OCI-LY3 (cell line): ENCODE measurements around the gene CCDC167.

Experiments used
- H2AFZ ChIP-seq: fragments of 200-600, 300-600 bp; shearing (Covaris generic); 2 replicates; pipeline ENCODE4 v1.6.0; 2014; ENCODE audit warnings: antibody characterized with exemption, low read depth, low read length
- H3K27ac ChIP-seq: fragments of 200-600, 300-600 bp; sonication (generic); 2 replicates; pipeline ENCODE4 v1.5.1; 2014; ENCODE audit warnings: mild to moderate bottlenecking, low read length, moderate library complexity, mixed read lengths
- H3K27me3 ChIP-seq: fragments of 200-600, 300-600 bp; sonication (generic); 2 replicates; pipeline ENCODE4 v1.6.1; 2014; ENCODE audit warnings: low read depth, low read length, mixed read lengths
- H3K36me3 ChIP-seq: fragments of 200-600, 300-600 bp; sonication (generic); replicated peaks from 2 replicates; pipeline ENCODE3; 2014; ENCODE audit warnings: low read depth, low read length, mixed read lengths
- H3K4me1 ChIP-seq: fragments of 300-600, 200-600 bp; sonication (generic); 2 replicates; pipeline ENCODE4 v1.6.1; 2014; ENCODE audit warnings: low read length, mixed read lengths
- H3K4me2 ChIP-seq: fragments of 200-600, 300-600 bp; sonication (generic); 2 replicates; pipeline ENCODE4 v1.6.1; 2014; ENCODE audit warnings: low read length, mixed read lengths
- H3K4me3 ChIP-seq: fragments of 300-600, 200-600 bp; sonication (generic); 2 replicates; pipeline ENCODE4 v1.5.1; 2014; ENCODE audit warnings: antibody characterized with exemption, mild to moderate bottlenecking, low read length, moderate library complexity
- H3K79me2 ChIP-seq: fragments of 300-600, 200-600 bp; shearing (Covaris generic); 2 replicates; pipeline ENCODE4 v1.6.1; 2014; ENCODE audit warnings: mild to moderate bottlenecking, low read length, mixed read lengths
- H3K9ac ChIP-seq: fragments of 300-600, 200-600 bp; shearing (Covaris generic); 2 replicates; pipeline ENCODE4 v1.6.0; 2014; ENCODE audit warnings: mild to moderate bottlenecking, low read length, moderate library complexity
- H3K9me3 ChIP-seq: fragments of 200-600, 300-600 bp; shearing (Covaris generic); 2 replicates; pipeline ENCODE4 v1.6.1; 2014; ENCODE audit warnings: low read length, mixed read lengths; ENCODE audit not compliant: insufficient read depth
- H4K20me1 ChIP-seq: fragments of 200-600, 300-600 bp; sonication (generic); 2 replicates; pipeline ENCODE4 v1.6.1; 2016; ENCODE audit warnings: low read length, mixed read lengths; ENCODE audit not compliant: insufficient read depth
- CTCF ChIP-seq: fragments of 200-600, 300-600 bp; sonication (generic); IDR thresholded peaks from 2 replicates; pipeline ENCODE4 v1.5.1; 2014; ENCODE audit warnings: antibody characterized with exemption, low read length, low read depth
- EZH2phosphoT487 ChIP-seq: fragments of 200-600 bp; shearing (Covaris generic); IDR thresholded peaks from 2 replicates; pipeline ENCODE4 v1.6.1; 2018; ENCODE audit warnings: antibody characterized with exemption, mixed run types, low read depth

CCDC167 gene

GRCh38 chr6:37516920-37517405, 17.3 kb upstream of the CCDC167 start:
- peak overlapping the region; percentile 23; the same call in 1 of the 2 replicates for H2AFZ ChIP-seq
- H3K9ac ChIP-seq, result no peak overlapping the region
- H4K20me1 ChIP-seq, result no peaks in the 10 kb centered on the region
- peak overlapping the region; percentile 26 for H3K4me3 ChIP-seq
- peaks cover 21% of the 10 kb centered on the region for H3K4me1 ChIP-seq
- no peak overlapping the region for H3K27ac ChIP-seq
- H3K27me3 ChIP-seq, result peaks cover 17% of the 10 kb centered on the region
- no peaks in the 10 kb centered on the region for H3K36me3 ChIP-seq
- H3K79me2 ChIP-seq, result no peaks in the 10 kb centered on the region
- peak overlapping the region; percentile 48 for H3K4me2 ChIP-seq
- H3K9me3 ChIP-seq, result no peaks in the 10 kb centered on the region
- TF ChIP-seq CTCF (no peak), EZH2phosphoT487 (no peak)

GRCh38 chr6:37516076-37516919, 16.6 kb upstream of the CCDC167 start:
- Histone ChIP-seq H3K79me2 (no peaks in the 10 kb centered on the region), H3K9me3 (no peaks in the 10 kb centered on the region), H3K27ac (no peak overlapping the region), H3K4me3 (peak overlapping the region; percentile 26), H3K27me3 (peaks cover 17% of the 10 kb centered on the region), H3K9ac (no peak overlapping the region), H2AFZ (peak overlapping the region; percentile 23; the same call in 1 of the 2 replicates), H3K36me3 (no peaks in the 10 kb centered on the region), H4K20me1 (no peaks in the 10 kb centered on the region), H3K4me1 (peaks cover 16% of the 10 kb centered on the region), H3K4me2 (peak overlapping the region; percentile 48)
- TF ChIP-seq EZH2phosphoT487 (no peak), CTCF (no peak)

- Histone ChIP-seq H3K27me3 (peaks cover 17% of the 10 kb centered on the region), H2AFZ (no peak overlapping the region; the same call in 1 of the 2 replicates), H3K4me1 (peaks cover 15% of the 10 kb centered on the region), H3K9me3 (no peaks in the 10 kb centered on the region), H3K27ac (no peak overlapping the region), H3K4me3 (peak overlapping the region; percentile 26; the same call in 1 of the 2 replicates), H3K4me2 (peak overlapping the region; percentile 48), H3K36me3 (no peaks in the 10 kb centered on the region), H4K20me1 (no peaks in the 10 kb centered on the region), H3K79me2 (no peaks in the 10 kb centered on the region), H3K9ac (no peak overlapping the region)
- no peak for TF ChIP-seq EZH2phosphoT487
- no peak for TF ChIP-seq CTCF
Observed at GRCh38 chr6:37515712-37516075, 16.0 kb upstream of the CCDC167 start.

- no peak overlapping the region for H3K4me3 ChIP-seq
- H2AFZ ChIP-seq, result no peak overlapping the region
- no peaks in the 10 kb centered on the region for H4K20me1 ChIP-seq
- H3K27ac ChIP-seq, result no peak overlapping the region
- no peaks in the 10 kb centered on the region for H3K79me2 ChIP-seq
- H3K4me2 ChIP-seq, result no peak overlapping the region
- TF ChIP-seq EZH2phosphoT487 (no peak), CTCF (no peak)
- H3K9me3 ChIP-seq, result no peaks in the 10 kb centered on the region
- peaks cover 17% of the 10 kb centered on the region for H3K27me3 ChIP-seq
- no peaks in the 10 kb centered on the region for H3K36me3 ChIP-seq
- H3K9ac ChIP-seq, result no peak overlapping the region
- peaks cover 15% of the 10 kb centered on the region for H3K4me1 ChIP-seq
Observed at GRCh38 chr6:37514837-37515236, 15.1 kb upstream of the CCDC167 start.
